Right renal pelvis (tissue), 4 donors: Measurements from ENCODE around the gene ITLN1. TPM values are rescaled to one million over a fixed set of nuclear protein-coding genes. Genes with fewer than 3 reads are reported as not detected.
"Not testable (repeated sequence)": the region's sequence is repeated elsewhere in the genome, so short reads cannot be mapped to it uniquely, and the experiment has no call there.

ENCODE experiments used
- DNase-seq, 4 donors: peaks; one replicate each; pipeline ENCODE4 v3.0.0-alpha.2; 2013; ENCODE audit warnings: low read depth in 4 of 4, low spot score in 3 of 4, missing footprints in 1 of 4
- polyA plus RNA-seq, 4 donors: library from polyadenylated mRNA; unstranded; fragments of 120-200 nt; gene quantifications; one replicate each; pipeline ENCODE4 v1.2.1, GENCODE V29; 2013; ENCODE audit not compliant: insufficient read length in 4 of 4

ITLN1 gene
- 1 to 10 TPM; 1.3 to 3.5 (median 2.1) TPM for polyA plus RNA-seq

DNA sequence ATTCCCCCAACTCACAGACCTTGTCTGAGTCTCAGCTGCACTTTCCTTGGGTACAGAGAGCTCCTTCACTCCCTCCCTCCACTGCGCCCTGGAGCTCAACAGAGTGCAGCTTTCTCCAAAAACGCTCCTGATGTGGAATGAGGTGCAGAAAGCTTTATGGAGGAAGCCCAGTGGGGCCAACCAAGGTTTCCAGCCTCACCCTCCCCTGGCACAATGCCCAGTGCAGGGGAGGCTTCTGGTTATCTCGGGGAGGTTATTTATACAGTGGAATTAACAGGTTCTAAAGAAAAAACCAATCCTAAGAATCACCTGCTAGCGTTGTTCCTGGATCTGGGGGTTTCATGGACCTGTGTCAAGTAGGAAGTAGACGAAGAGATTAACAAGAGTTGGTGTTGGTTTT lies at the start of gene ITLN1:
Gene ITLN1, minus strand, starts transcription at position 139 of the 400 bp plus-strand sequence. CDS start 303 bp downstream, outside the sequence.
- no peak for DNase-seq

DNA sequence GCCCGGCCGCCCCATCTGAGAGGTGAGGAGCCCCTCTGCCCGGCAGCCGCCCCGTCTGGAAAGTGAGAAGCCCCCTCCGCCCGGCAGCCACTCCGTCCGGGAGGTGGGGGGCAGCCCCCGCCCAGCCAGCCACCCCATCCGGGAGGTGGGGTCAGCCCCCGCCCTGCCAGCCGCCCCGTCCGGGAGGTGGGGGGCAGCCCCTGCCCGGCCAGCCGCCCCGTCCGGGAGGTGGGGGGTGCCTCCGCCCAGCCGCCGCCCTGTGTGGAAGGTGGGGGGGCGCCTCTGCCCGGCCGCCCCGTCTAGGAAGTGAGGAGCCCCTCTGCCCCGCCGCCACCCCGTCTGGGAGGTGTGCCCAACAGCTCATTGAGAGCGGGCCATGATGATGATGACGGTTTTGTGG lies 48.3 kb upstream of the ITLN1 start:
- DNase-seq: not testable (repeated sequence)

DNA sequence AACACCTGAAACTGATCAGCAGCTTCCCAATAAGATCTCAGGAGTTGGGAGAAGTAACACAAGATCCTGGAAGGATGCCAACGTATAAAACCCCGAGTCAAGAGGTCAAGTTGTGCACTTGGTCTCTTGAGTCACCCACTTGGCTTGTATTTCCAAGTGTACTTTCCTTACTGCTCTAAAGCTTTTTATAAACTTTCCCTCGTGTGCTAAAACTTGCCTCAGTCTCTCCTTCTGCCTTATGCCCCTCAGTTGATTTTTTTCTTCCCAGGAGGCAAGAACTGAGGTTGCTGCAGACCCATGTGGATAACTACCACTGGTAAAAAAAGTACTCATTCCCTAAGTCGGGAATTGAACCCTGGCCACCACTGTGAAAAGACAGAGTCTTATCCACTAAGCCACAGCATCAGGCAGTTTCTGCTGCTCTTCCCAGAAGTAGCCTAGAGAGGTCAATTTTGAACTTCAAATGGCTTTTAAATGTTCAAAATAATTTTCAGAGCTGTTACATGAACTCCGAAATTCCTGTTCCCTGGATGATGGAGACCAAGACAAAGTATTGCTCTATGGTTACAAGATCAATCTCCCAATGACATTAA lies 40.8 kb upstream of the ITLN1 start:
- no peak for DNase-seq

DNA sequence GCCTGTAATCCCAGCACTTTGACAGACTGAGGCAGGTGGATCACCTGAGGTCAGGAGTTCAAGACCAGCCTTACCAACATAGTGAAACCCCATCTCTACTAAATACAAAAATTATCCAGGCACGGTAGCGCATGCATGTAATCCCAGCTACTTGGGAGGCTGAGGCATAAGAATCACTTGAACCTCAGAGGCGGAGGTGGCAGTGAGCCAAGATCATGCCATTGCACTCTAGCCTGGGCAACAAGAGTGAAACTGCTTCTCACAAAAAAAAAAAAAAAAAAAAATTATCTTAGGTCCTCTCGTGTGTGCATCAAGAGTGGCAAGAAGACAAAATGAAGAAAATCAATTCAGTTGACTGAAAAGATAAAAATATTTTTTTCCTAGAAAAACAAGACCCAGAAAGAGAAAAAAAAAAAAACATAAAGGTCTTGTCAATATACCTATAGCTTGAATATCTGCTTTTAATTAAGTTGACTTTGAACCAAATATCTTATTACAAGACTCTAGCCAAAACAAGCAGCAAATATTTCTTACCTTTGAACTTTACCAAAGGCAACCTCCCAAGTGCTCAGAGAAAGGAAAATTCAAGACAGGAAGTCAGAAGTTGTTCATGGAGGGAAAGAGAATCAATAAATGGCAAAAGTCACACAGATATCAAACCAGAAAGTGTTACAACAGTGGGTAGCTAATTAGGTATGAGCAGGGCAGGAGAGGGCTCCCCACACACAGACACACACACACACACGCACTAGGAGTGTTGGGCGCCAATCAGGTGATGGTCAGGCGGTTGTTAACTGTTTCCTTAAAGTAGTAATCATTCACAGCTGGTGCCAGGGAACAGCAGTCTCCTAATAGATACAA lies 40.0 kb upstream of the ITLN1 start:
- no peak for DNase-seq

DNA sequence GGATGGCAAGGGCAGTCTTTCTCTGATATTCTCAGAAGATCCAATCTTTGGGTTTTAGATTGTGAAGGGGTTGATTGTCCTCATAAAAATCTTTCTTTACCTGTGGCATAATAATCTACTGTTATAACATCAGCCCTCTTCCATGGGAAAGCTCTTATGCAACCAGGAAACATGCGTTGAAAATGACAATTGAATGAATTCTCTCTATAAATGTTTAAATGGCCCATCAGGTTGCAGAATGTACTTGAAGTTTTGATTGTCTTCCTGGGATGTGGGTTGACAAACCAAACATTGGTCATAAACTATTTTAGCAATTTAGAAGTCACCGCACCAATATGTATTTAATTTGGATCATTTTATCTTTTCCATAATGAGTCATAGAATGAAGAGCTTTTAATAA lies 31.7 kb upstream of the ITLN1 start:
- DNase-seq: no peak

DNA sequence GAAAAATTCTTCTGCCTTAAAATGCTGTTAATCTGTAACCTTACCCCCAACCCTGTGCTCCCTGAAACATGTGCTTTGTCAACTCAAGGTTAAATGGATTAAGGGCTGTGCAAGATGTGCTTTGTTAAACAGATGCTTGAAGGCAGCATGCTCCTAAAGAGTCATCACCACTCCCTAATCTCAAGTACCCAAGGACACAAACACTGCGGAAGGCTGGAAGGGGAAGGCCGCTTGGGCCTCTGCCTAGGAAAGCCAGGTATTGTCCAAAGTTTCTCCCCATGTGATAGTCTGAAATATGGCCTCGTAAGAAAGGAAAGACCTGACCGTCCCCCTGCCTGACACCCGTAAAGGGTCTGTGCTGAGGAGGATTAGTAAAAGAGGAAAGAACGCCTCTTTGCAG lies 28.2 kb upstream of the ITLN1 start:
- not testable (repeated sequence) for DNase-seq

DNA sequence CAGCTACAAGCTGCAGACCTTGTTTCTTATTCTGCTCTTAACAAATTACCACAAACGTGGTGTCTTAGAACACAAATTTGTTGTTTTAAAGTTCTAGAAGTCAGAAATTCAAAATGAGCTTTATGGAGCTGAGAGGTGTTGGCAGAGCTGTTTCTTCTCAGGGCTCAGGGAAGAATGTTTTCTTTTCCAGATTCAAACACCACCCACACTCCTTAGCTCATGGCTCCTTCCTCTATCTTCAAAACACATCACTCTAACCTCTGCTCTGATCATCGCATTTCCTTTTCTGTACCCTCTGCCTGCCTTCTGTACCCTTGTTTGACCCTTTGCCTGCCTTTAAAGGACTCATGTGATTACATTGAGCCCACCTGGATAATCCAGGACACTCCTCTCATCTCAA lies 26.9 kb upstream of the ITLN1 start:
- DNase-seq: no peak

DNA sequence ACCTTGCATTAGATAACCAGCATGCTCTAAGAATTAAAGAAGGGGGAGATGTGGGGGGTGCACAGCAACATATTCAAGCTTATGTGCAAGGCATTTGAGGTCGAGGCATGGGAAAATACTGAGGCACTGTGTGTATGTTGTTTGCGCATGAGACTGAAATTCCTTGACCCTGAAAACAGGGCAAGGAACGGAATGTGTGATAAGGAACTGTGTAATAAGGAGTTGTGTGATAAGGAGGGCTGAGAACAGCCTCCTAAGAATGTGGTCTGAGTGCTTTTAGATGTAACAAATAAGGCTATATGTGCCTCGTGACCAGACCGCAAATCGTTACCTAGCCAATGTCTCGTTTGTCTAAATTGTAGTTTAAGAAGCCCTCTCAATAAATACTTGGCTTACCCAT lies 26.5 kb upstream of the ITLN1 start:
- DNase-seq: no peak

DNA sequence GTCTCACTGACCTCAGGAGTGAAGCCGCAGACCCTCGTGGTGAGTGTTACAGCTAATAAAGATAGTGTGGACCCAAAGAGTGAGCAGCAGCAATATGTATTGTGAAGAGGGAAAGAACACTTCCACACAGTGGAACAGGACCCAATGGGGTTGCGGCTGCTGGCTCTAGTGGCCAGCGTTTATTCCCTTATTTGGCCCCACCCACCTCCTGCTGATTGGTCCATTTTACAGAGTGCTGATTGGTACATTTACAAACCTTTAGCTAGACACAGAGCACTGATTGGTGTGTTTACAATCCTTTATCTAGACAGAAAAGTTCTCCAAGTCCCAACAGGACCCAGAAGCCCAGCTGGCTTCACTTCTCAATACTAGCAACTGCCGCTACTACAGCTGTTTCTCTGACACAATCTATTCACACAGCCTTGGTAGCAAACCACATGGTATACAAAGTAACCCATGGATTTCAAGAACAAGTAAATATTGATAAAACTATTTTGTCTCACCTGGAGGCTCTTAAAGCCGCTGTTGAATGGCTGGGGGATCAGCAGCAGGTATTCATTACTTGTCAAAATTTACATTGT lies 25.3 kb upstream of the ITLN1 start:
- no peak for DNase-seq

DNA sequence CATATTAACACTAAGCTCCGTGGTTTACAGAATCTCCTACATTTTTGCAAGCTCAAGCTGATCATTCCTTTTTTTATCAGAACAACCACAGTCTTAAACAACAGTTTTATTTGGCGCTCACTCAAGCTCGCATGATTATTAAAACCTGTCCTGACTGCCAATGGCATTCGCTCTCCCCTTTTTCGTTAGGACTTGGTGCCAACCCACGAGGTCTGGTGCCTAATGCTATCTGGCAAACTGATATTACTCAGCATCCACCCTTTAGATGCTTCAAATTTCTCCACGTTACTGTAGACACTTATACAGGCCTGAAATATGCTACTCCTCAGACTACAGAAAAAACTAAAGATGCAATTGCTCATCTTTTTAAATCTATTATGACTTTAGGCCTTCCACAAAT lies 23.0 kb upstream of the ITLN1 start:
- no peak for DNase-seq

DNA sequence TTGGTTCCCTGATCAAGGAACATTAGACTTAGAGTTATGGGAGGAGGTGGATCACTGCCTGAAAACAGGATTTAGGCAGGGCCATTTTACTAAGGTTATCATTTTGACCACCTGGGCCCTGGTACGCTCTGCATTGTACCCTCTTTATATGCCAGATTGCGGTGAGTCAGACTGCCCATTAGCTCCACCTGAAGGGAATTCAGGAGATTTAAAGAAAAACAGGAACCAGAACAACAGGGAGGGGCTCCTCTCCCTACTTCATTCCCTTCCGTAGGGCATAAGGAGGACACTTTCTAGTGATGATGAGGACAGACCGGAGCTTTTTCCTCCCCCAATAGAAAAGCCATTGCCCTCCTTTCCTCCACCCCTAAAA lies 20.6 kb upstream of the ITLN1 start:
- DNase-seq: no peak

DNA sequence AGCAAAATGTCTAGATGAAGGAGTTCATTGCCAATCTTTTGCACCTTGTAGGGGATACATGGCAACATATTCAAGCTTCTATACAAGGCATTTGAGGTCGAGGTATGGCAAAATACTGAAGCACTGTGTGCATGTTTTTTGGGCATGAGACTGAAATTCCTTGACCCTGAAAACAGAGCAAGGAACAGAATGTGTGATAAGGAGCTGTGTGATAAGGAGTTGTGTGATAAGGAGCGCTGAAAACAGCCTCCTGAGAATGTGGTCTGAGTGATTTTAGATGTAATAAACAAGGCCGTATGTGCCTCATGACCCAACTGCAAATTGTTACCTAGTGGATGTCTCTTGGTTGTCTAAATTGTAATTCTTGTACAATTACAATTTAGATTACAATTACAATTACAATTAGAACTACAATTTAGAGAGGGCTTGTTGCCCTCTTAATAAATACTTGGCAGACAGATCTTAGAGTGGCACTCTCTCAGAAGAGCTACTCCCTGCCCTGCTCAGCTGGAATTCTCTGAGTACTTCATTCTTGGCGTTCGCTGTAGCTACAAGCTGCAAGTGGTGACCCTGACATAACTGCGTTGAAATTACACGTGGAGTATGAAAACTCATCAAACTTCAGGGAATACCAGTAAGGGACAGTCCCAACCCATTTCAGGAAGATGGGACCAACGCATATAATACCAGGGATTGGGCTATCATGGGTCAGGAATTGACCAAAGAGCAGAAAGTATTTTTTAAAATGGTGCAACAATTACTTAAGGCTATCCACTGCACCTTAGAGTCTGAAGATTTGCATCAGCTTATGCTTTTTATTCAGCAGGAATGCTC lies 20.0 kb upstream of the ITLN1 start:
- no peak for DNase-seq

DNA sequence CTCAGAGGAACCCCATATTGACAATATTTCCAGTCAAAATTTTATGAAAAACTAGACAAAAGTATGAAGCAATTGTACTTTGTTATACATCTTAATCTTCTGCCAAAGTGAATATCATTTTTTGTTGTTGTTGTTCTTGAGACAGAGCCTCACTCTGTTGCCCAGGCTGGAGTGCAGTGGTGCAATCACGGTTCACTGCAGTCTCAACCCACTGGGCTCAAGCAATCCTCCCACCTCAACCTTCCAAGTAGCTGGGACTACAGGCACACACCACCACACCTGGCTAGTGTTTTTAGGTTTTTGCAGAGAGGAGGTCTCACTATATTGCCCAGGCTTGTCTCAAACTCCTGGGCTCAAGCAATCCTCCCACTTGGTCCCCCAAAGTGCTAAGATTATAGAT lies 17.3 kb upstream of the ITLN1 start:
- DNase-seq: not testable (repeated sequence)

DNA sequence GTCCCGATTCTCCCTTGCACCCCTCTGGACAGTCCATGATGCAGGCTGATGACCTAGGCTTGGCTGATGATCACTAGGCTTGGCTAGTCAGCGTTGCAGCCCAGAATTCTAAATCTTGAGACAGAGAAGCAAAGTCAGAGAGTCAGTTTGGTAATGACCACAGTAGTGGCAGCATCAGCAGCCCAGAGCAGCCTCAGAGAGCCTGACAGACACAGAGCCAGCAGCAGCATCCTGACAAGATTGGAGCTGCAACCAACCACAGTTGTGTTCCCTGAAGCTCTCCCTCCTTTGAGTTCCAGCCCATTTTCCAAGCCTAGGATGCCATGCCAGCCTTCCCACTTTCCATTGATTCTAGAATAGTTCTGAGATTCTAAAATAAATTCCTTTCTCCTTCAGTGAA lies 16.8 kb upstream of the ITLN1 start:
- DNase-seq: no peak

DNA sequence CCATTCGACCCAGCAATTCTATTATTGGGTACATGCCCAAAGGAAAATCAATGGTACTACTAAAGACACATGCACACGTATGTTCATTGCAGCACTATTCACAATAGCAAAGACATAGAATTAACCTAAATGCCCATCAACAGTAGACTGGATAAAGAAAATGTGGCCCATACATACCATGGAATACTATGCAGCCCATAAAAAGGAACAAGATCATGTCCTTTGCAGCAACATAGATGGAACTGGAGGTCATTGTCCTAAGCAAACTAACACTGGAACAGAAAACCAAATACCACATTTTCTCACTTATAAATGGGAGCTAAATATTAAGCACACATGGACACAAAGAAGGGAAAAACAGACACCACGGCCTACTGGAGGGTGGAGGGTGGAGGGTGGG lies 15.7 kb upstream of the ITLN1 start:
- not testable (repeated sequence) for DNase-seq

DNA sequence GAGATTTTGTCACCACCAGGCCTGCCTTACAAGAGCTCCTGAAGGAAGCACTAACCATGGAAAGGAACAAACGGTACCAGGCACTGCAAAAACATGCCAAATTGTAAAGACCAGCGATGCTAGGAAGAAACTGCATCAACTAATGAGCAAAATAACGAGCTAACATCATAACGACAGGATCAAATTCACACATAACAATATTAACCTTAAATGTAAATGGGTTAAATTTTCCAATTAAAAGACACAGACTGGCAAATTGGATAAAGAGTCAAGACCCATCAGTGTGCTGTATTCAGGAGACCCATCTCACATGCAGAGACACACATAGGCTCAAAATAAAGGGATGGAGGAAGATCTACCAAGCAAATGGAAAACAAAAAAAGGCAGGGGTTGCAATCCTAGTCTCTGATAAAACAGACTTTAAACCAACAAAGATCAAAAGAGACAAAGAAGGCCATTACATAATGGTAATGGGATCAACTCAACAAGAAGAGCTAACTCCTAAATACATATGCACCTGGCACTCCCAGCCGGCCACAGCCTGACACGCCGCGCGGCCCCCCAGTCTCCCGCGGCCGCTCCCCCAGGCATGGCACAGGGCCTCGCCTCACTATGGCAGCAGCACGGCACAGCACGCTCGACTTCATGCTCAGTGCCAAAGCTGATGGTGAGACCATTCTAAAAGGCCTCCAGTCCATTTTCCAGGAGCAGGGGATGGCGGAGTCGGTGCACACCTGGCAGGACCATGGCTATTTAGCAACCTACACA lies 9.6 kb upstream of the ITLN1 start:
- DNase-seq: not testable (repeated sequence)

DNA sequence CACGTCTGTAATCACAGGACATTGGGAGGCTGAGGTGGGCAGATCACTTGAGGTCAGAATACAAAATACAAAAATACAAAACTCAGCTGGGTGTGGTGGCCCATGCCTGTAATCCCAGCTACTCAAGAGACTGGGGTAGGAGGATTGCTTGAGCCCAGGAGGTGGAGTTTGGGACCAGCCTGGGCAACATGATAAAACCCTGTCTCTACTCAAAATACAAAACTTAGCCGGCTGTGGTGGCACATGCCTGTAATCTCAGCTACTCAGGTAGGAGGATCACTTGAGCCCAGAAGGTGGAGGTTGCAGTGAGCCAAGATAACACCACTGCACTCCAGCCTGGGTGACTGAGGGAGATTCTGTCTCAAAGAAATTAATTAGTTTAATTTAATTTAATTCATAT lies 6.5 kb upstream of the ITLN1 start:
- no peak for DNase-seq

DNA sequence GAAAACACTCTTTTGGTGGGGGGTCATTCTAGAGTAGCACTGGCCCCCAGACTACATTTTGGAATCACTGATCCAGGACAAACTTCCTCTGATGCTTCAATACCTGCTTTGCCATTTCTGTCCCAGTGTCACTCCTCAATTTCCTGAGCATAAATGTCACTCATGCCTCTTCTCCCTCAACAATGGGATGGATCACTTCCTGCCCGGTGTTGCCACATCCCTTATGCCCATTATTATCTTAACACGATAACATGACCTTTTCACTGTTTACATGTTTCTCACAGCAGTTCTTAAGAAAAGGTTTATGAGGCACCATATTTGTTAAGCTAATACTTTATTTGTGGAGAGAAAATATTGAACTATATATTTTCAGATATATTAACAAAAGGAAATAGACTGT lies 3.9 kb upstream of the ITLN1 start:
- no peak for DNase-seq

DNA sequence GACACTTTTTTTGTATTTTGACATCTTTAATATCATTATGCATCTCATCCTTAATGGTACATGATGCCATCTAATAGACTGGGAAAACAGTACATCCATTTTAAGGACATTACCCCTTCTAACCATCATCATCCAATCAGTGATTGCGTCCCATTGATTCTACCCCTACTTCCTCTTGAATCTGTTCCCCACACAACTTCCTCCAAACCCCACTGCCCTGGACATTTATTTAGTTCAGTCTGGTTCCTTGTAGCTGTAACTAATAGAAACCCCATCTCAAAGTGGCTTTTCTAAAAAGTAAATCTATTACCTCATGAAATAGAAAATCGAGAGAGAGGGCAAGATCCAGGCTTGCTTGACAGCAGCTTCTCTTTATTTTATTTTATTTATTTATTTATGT lies 2.1 kb upstream of the ITLN1 start:
- DNase-seq: no peak

DNA sequence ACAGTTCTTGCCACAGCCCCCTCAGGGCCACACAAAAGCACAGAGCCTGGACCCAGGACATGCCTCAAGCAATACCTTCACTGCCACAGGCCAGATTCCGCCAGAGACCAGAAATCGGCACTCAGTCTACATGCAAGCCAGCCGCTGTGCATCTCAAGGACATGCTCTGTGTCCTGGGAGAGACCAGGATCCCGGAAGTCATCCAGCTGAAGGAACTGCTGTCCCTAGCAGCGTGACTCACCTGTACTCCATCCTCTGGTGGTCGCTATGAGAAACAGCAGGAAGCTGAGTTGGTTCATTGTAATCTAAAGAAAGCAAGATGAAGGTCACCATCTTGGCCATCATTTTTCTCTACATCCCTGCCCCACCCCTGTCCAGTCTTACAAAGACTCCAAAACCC lies 401 bp downstream of the ITLN1 start:
- no peak for DNase-seq
